PFSK-1 (cell line): ENCODE results near the gene BRIP1.

Experiments
- FOXP2 ChIP-seq: optimal IDR thresholded peaks from 2 replicates; pipeline ENCODE3; 2011; ENCODE audit warnings: borderline replicate concordance, control low read depth, inconsistent platforms; ENCODE audit not compliant: insufficient read depth; ENCODE audit errors: extremely low read length, extremely low read depth
- POLR2AphosphoS5 ChIP-seq: IDR thresholded peaks from 2 replicates; pipeline ENCODE4 v1.6.1; 2012; ENCODE audit warnings: low read depth, mild to moderate bottlenecking, control low read depth, low read length, moderate library complexity
- SIN3A ChIP-seq: IDR thresholded peaks from 2 replicates; pipeline ENCODE4 v1.6.1; 2012; ENCODE audit warnings: mild to moderate bottlenecking, low read length, moderate library complexity, borderline replicate concordance; ENCODE audit not compliant: insufficient read depth
- TAF1 ChIP-seq: IDR thresholded peaks from 2 replicates; pipeline ENCODE4 v1.6.1; 2012; ENCODE audit warnings: low read length, control low read depth, borderline replicate concordance; ENCODE audit not compliant: insufficient read depth
- TF ChIP-seq, protein P1 (sequence below), 2 experiments: IDR thresholded peaks; 2 replicates each; pipeline versions ENCODE4 v1.6.1 to v1.8.0; 2011 to 2012; ENCODE audit warnings: low read depth in 2 of 2, low read length in 2 of 2, control low read depth in 1 of 2, inconsistent platforms in 1 of 2, mild to moderate bottlenecking in 1 of 2, moderate library complexity in 1 of 2; ENCODE audit not compliant: insufficient read depth in 1 of 2

BRIP1 gene

GRCh38 chr17:61746248-61746985 lies 116.9 kb downstream of the BRIP1 start:
- no peak for TF ChIP-seq TAF1
- TF ChIP-seq POLR2AphosphoS5 = no peak
- TF ChIP-seq, protein P1, sequence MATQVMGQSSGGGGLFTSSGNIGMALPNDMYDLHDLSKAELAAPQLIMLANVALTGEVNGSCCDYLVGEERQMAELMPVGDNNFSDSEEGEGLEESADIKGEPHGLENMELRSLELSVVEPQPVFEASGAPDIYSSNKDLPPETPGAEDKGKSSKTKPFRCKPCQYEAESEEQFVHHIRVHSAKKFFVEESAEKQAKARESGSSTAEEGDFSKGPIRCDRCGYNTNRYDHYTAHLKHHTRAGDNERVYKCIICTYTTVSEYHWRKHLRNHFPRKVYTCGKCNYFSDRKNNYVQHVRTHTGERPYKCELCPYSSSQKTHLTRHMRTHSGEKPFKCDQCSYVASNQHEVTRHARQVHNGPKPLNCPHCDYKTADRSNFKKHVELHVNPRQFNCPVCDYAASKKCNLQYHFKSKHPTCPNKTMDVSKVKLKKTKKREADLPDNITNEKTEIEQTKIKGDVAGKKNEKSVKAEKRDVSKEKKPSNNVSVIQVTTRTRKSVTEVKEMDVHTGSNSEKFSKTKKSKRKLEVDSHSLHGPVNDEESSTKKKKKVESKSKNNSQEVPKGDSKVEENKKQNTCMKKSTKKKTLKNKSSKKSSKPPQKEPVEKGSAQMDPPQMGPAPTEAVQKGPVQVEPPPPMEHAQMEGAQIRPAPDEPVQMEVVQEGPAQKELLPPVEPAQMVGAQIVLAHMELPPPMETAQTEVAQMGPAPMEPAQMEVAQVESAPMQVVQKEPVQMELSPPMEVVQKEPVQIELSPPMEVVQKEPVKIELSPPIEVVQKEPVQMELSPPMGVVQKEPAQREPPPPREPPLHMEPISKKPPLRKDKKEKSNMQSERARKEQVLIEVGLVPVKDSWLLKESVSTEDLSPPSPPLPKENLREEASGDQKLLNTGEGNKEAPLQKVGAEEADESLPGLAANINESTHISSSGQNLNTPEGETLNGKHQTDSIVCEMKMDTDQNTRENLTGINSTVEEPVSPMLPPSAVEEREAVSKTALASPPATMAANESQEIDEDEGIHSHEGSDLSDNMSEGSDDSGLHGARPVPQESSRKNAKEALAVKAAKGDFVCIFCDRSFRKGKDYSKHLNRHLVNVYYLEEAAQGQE (IDR thresholded peaks at IDR 0.05; ENCODE audit: insufficient read depth in 1 of 2, low read depth in 2 of 2, low read length in 2 of 2) = no peak
- TF ChIP-seq FOXP2 = no peak
- TF ChIP-seq SIN3A = no peak

GRCh38 chr17:61744804-61745203 lies 118.5 kb downstream of the BRIP1 start:
- TF ChIP-seq POLR2AphosphoS5 (no peak), TAF1 (no peak), SIN3A (no peak), FOXP2 (no peak)
- TF ChIP-seq, protein P1 (IDR thresholded peaks at IDR 0.05; ENCODE audit: insufficient read depth in 1 of 2, low read depth in 2 of 2, low read length in 2 of 2) = no peak

GRCh38 chr17:61744252-61744651 lies 119.1 kb downstream of the BRIP1 start:
- TF ChIP-seq POLR2AphosphoS5 = no peak
- no peak for TF ChIP-seq SIN3A
- TF ChIP-seq, protein P1 (IDR thresholded peaks at IDR 0.05; ENCODE audit: insufficient read depth in 1 of 2, low read depth in 2 of 2, low read length in 2 of 2) = no peak
- no peak for TF ChIP-seq FOXP2
- TF ChIP-seq TAF1 = no peak

GRCh38 chr17:61743766-61744165 lies 119.6 kb downstream of the BRIP1 start:
- TF ChIP-seq SIN3A = no peak
- no peak for TF ChIP-seq FOXP2
- no peak for TF ChIP-seq TAF1
- no peak for TF ChIP-seq POLR2AphosphoS5

DNA sequence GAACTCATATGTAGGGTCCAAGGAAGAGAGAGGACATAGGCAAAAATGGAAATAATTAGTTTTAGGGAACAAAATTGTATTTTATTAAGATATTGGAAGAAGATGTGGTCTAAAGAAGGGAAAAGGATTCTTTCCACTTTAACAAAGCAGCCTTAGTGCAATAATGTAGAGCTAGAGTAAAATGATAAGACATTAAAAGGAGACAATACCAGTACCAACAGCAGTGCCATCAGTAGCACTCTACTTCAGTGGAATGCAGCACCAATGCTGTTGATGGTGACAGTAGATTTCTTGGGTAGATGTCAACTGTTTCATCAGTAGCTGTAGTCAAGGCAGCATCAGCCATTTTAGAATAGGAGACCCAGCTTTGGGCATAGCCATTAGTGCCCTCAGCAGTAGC lies 124.3 kb downstream of the BRIP1 start:
- no peak for TF ChIP-seq SIN3A

GRCh38 chr17:61738249-61738648 lies 125.1 kb downstream of the BRIP1 start:
- TF ChIP-seq TAF1 = no peak
- TF ChIP-seq, protein P1 (IDR thresholded peaks at IDR 0.05; ENCODE audit: insufficient read depth in 1 of 2, low read depth in 2 of 2, low read length in 2 of 2) = no peak
- no peak for TF ChIP-seq FOXP2
- no peak for TF ChIP-seq SIN3A
